CD14-positive monocyte (primary cell): ENCODE data around the gene TRAPPC2. TPM values are rescaled to one million over a fixed set of nuclear protein-coding genes. Genes with fewer than 3 reads are reported as not detected.

Source experiments
- DNase-seq, 3 donors: peaks; one replicate each; pipeline ENCODE4 v3.0.0-alpha.2; 2011 to 2022
- H2AFZ ChIP-seq: 2 replicates; pipeline ENCODE4 v1.6.0; 2012; ENCODE audit warnings: mild to moderate bottlenecking, low read depth, low read length, inconsistent platforms; ENCODE audit not compliant: insufficient read depth, poor library complexity, severe bottlenecking
- H3K27ac ChIP-seq, 2 donors: 1 replicate in 1 of 2; 2 replicates in 1 of 2; pipeline ENCODE4 v1.5.1; 2012 to 2013; ENCODE audit warnings: low read length in 2 of 2, control low read depth in 1 of 2, inconsistent platforms in 1 of 2, low read depth in 1 of 2, mild to moderate bottlenecking in 1 of 2
- H3K27me3 ChIP-seq, 2 donors: one replicate each; pipeline versions ENCODE4 v1.6.0 to v1.6.1; 2011 to 2013; ENCODE audit warnings: low read length in 2 of 2; ENCODE audit not compliant: control insufficient read depth in 2 of 2, insufficient read depth in 2 of 2
- H3K36me3 ChIP-seq, 2 donors: replicated peaks in 1 of 2; 1 replicate in 1 of 2; 2 replicates in 1 of 2; pipeline versions ENCODE4 v1.5.1 to v1.6.1; 2012 to 2013; ENCODE audit warnings: low read length in 2 of 2, control low read depth in 1 of 2, inconsistent platforms in 1 of 2, mild to moderate bottlenecking in 1 of 2; ENCODE audit not compliant: insufficient read depth in 2 of 2, control insufficient read depth in 1 of 2
- H3K4me1 ChIP-seq, 2 donors: 1 replicate in 1 of 2; 2 replicates in 1 of 2; pipeline versions ENCODE4 v1.5.1 to v1.6.1; 2012 to 2013; ENCODE audit warnings: low read length in 2 of 2, control low read depth in 1 of 2, inconsistent platforms in 1 of 2, mild to moderate bottlenecking in 1 of 2, moderate library complexity in 1 of 2; ENCODE audit not compliant: insufficient read depth in 2 of 2, control insufficient read depth in 1 of 2
- H3K4me2 ChIP-seq: replicated peaks from 2 replicates; pipeline ENCODE3; 2012; ENCODE audit warnings: low read length, moderate library complexity, mild to moderate bottlenecking; ENCODE audit not compliant: poor library complexity, severe bottlenecking; ENCODE audit errors: extremely low read depth
- H3K4me3 ChIP-seq, 3 experiments: fragments of 200-600 bp in 1 of 3; sonication (generic) in 1 of 3; replicated peaks in 1 of 3; 1 replicate in 2 of 3; 2 replicates in 1 of 3; pipeline ENCODE4 v1.5.1; 2011 to 2013; ENCODE audit warnings: low read length in 3 of 3, mild to moderate bottlenecking in 3 of 3, control low read depth in 2 of 3, low read depth in 2 of 3, inconsistent platforms in 1 of 3, moderate library complexity in 1 of 3
- H3K79me2 ChIP-seq: 2 replicates; pipeline ENCODE4 v1.6.0; 2012; ENCODE audit warnings: mild to moderate bottlenecking, control low read depth, inconsistent platforms, low read length, moderate library complexity; ENCODE audit not compliant: insufficient read depth
- H3K9ac ChIP-seq: 2 replicates; pipeline ENCODE4 v1.6.0; 2017; ENCODE audit warnings: low read length, mild to moderate bottlenecking; ENCODE audit not compliant: insufficient read depth, poor library complexity, severe bottlenecking
- H3K9me3 ChIP-seq, 2 donors: replicated peaks in 1 of 2; 1 replicate in 1 of 2; 2 replicates in 1 of 2; pipeline versions ENCODE4 v1.5.1 to v1.6.1; 2012 to 2013; ENCODE audit warnings: low read length in 2 of 2, control low read depth in 1 of 2; ENCODE audit not compliant: control insufficient read depth in 1 of 2, insufficient read depth in 1 of 2
- H4K20me1 ChIP-seq: 2 replicates; pipeline ENCODE4 v1.6.0; 2012; ENCODE audit warnings: mild to moderate bottlenecking, low read length, control low read depth, moderate library complexity; ENCODE audit not compliant: insufficient read depth
- H3K27ac Mint-ChIP-seq, 7 donors: one replicate each; pipeline ENCODE4 v1.8.0; 2020; ENCODE audit warnings: mild to moderate bottlenecking in 7 of 7, mixed read lengths in 7 of 7, moderate library complexity in 6 of 7, inconsistent platforms in 2 of 7
- H3K27me3 Mint-ChIP-seq, 3 donors: one replicate each; pipeline ENCODE4 v1.8.0; 2021 to 2022; ENCODE audit warnings: low read depth in 3 of 3, mild to moderate bottlenecking in 3 of 3, mixed read lengths in 3 of 3, moderate library complexity in 3 of 3, inconsistent platforms in 1 of 3
- H3K36me3 Mint-ChIP-seq, 2 donors: one replicate each; pipeline ENCODE4 v1.8.0; 2020; ENCODE audit warnings: mixed read lengths in 2 of 2, inconsistent platforms in 1 of 2, mild to moderate bottlenecking in 1 of 2
- H3K4me1 Mint-ChIP-seq: one replicate; pipeline ENCODE4 v1.8.0; 2020; ENCODE audit warnings: mild to moderate bottlenecking, mixed read lengths
- H3K4me3 Mint-ChIP-seq, 2 donors: one replicate each; pipeline ENCODE4 v1.8.0; 2020; ENCODE audit warnings: mild to moderate bottlenecking in 2 of 2, mixed read lengths in 2 of 2, moderate library complexity in 1 of 2
- H3K9me3 Mint-ChIP-seq, 7 donors: one replicate each; pipeline ENCODE4 v1.8.0; 2020 to 2022; ENCODE audit warnings: mixed read lengths in 7 of 7, mild to moderate bottlenecking in 6 of 7, moderate library complexity in 6 of 7, inconsistent platforms in 2 of 7
- WGBS: methylation state at CpG from one replicate; pipeline ENCODE4 v1.1.5; 2013; ENCODE audit warnings: missing lambda C conversion rate; ENCODE audit not compliant: insufficient coverage; 5-methylcytosine and 5-hydroxymethylcytosine counted together
- intact Hi-C, 2 donors: fragments of 100-400 bp; cut with micrococcal nuclease; formaldehyde crosslinking; loops; one replicate each; pipeline versions ENCODE4 v1.15.0 to v1.15.1; 2023
- polyA plus RNA-seq, 3 donors: library from polyadenylated mRNA; depleted of rRNA in 1 of 3; unstranded in 2 of 3; stranded (reverse) in 1 of 3; fragments of 300-500 nt in 2 of 3; fragments of >200 nt in 1 of 3; fragmentation: Illumina TruSeq in 2 of 3; gene quantifications; 1 replicate in 2 of 3; 2 replicates in 1 of 3; pipeline ENCODE4 v1.2.3, GENCODE V29; 2012 to 2021
- TF ChIP-seq, protein P1 (sequence below): fragments of 200-600 bp; IDR thresholded peaks from one replicate; pipeline ENCODE4 v1.8.0; 2022; ENCODE audit warnings: antibody characterized with exemption, mild to moderate bottlenecking

Gene TRAPPC2
- polyA plus RNA-seq, 3 donors = 10.6 to 18.3 (median 12.2) TPM

DNA sequence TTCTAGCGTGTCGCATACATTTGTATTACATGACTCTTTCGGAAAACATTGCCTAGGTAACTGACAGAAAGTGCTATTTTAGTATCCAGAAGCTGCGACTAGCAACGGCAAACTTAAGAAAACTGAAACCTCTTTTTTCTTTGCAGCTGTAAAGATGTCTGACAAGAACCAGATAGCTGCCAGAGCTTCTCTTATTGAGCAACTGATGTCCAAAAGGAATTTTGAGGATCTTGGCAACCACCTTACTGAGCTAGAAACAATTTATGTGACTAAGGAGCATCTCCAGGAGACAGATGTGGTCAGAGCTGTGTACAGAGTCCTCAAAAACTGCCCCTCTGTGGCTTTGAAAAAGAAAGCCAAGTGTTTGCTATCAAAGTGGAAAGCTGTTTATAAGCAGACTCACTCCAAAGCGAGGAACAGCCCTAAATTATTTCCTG, 72.0 kb downstream of the TRAPPC2 start:
- H3K36me3 ChIP-seq = peaks cover 0 to 2% of the 10 kb centered on the region in 2 donors
- no peaks in the 10 kb centered on the region for H3K9me3 ChIP-seq
- H3K4me2 ChIP-seq = no peak overlapping the region
- H3K27me3 Mint-ChIP-seq = peaks cover 0 to 8% (median 0%) of the 10 kb centered on the region in 3 donors
- H3K27ac Mint-ChIP-seq = peak overlapping the region in 2 of 7 donors; percentile 12 to 54
- H3K27ac ChIP-seq = peak overlapping the region in 1 of 2 donors; percentile 68
- H3K9me3 Mint-ChIP-seq = peaks cover 0 to 3% (median 0%) of the 10 kb centered on the region in 7 donors
- H3K79me2 ChIP-seq = peaks cover 3% of the 10 kb centered on the region
- H3K4me1 ChIP-seq = peaks cover 57 to 66% of the 10 kb centered on the region in 2 donors
- peaks cover 59% of the 10 kb centered on the region for H3K4me1 Mint-ChIP-seq
- no peaks in the 10 kb centered on the region for H4K20me1 ChIP-seq
- TF ChIP-seq, protein P1, sequence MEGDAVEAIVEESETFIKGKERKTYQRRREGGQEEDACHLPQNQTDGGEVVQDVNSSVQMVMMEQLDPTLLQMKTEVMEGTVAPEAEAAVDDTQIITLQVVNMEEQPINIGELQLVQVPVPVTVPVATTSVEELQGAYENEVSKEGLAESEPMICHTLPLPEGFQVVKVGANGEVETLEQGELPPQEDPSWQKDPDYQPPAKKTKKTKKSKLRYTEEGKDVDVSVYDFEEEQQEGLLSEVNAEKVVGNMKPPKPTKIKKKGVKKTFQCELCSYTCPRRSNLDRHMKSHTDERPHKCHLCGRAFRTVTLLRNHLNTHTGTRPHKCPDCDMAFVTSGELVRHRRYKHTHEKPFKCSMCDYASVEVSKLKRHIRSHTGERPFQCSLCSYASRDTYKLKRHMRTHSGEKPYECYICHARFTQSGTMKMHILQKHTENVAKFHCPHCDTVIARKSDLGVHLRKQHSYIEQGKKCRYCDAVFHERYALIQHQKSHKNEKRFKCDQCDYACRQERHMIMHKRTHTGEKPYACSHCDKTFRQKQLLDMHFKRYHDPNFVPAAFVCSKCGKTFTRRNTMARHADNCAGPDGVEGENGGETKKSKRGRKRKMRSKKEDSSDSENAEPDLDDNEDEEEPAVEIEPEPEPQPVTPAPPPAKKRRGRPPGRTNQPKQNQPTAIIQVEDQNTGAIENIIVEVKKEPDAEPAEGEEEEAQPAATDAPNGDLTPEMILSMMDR = no peak
- H3K36me3 Mint-ChIP-seq = peaks cover 5 to 10% of the 10 kb centered on the region in 2 donors
- peak in 1 of 3 donors; percentile 22 for DNase-seq
- WGBS = 54% methylated on average over 5 of the region's 6 CpGs
- no peak overlapping the region for H3K9ac ChIP-seq
- intact Hi-C loops = no loop called here
- H2AFZ ChIP-seq = no peak overlapping the region
- H3K4me3 Mint-ChIP-seq = no peak overlapping the region
- peaks cover 0 to 2% of the 10 kb centered on the region in 2 donors for H3K27me3 ChIP-seq
- no peak overlapping the region for H3K4me3 ChIP-seq

Other genes with a start within 250 kb of the TRAPPC2 start
- not detected for gene EGFL6, start 165.0 kb downstream of the TRAPPC2 start, polyA plus RNA-seq
- gene TCEANC, start 81.5 kb downstream of the TRAPPC2 start, polyA plus RNA-seq = 1 to 10 TPM; 1.6 to 2.8 (median 1.9) TPM
- gene RAB9A, start 45.5 kb downstream of the TRAPPC2 start, polyA plus RNA-seq = 10 to 100 TPM; 17.9 to 38.1 (median 30.8) TPM
- gene OFD1, start 128 bp upstream of the TRAPPC2 start, polyA plus RNA-seq = 10 to 100 TPM in 1 of 3 donors, 1 to 10 TPM in 2; 2.4 to 10.2 (median 2.9) TPM
- not detected for gene GPM6B, start 82.5 kb upstream of the TRAPPC2 start, polyA plus RNA-seq